HUES48 (cell line): ENCODE results near the gene ACTR3C.

ENCODE experiments used
- H3K27ac ChIP-seq: one replicate; pipeline ENCODE4 v1.7.0; 2013; ENCODE audit warnings: low read depth, low read length, inconsistent platforms
- H3K27me3 ChIP-seq: 2 replicates; pipeline ENCODE4 v1.6.1; 2013; ENCODE audit warnings: mild to moderate bottlenecking, low read length; ENCODE audit not compliant: control insufficient read depth, insufficient read depth
- H3K36me3 ChIP-seq: 2 replicates; pipeline ENCODE4 v1.6.1; 2013; ENCODE audit warnings: low read length; ENCODE audit not compliant: control insufficient read depth, insufficient read depth
- H3K4me1 ChIP-seq: 2 replicates; pipeline ENCODE4 v1.6.1; 2013; ENCODE audit warnings: mild to moderate bottlenecking, low read length; ENCODE audit not compliant: control insufficient read depth, insufficient read depth
- H3K4me3 ChIP-seq: 2 replicates; pipeline ENCODE4 v1.5.1; 2013; ENCODE audit warnings: mild to moderate bottlenecking, low read depth, low read length
- H3K9ac ChIP-seq: 2 replicates; pipeline ENCODE4 v1.6.1; 2013; ENCODE audit warnings: mild to moderate bottlenecking, low read depth, low read length, moderate library complexity
- H3K9me3 ChIP-seq: 2 replicates; pipeline ENCODE4 v1.6.1; 2013; ENCODE audit warnings: low read length; ENCODE audit not compliant: control insufficient read depth, insufficient read depth

Gene ACTR3C

DNA sequence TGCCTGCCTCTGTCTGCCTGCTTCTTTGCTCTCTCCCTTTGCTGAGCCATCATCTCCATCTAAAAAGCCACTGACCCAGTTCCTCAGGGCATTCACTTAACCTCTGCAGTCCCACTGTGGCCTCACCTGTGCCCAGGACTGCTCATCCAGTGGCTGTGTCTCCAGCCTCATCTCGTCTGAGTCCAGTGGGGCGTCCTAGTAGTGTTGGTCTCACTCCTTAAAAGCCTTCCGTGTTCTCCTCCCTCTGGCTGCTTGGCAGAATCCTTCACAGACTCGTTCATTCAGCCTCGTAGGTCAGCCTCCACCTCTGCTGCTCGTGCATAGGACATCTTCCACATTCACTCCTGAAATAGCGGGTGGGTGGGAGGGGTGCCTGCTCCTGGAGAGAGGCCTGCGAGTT is 10.8 kb upstream of the ACTR3C start:
- H3K4me1 ChIP-seq: peaks cover 39% of the 10 kb centered on the region
- peaks cover 61% of the 10 kb centered on the region for H3K36me3 ChIP-seq
- H3K9ac ChIP-seq: no peak overlapping the region
- H3K4me3 ChIP-seq: no peak overlapping the region
- no peaks in the 10 kb centered on the region for H3K9me3 ChIP-seq
- no peaks in the 10 kb centered on the region for H3K27me3 ChIP-seq
- H3K27ac ChIP-seq: peak overlapping the region; percentile 76

DNA sequence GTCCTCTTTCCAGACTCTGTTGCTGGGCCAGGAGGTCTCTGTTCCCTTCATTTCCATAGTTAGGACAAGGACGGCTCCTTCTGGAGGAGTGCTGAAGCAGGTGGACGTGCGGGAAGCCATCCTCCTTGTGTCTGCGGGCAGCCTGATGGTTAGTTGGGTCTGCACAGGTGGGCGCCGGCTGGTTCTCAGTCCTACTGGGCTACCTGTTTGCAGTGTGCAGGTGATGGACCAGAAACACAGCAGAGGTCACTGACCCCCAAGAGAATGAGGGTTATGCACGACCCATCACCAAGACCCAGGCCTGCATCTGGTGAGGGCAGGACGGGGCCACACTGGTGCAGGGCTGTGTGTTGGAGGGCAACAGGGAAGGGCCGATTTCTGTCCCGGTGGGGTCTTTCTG is 10.3 kb upstream of the ACTR3C start:
- Histone ChIP-seq H3K27me3 (no peaks in the 10 kb centered on the region), H3K27ac (no peak overlapping the region), H3K9me3 (no peaks in the 10 kb centered on the region), H3K4me1 (peaks cover 39% of the 10 kb centered on the region), H3K36me3 (peaks cover 61% of the 10 kb centered on the region), H3K4me3 (no peak overlapping the region), H3K9ac (no peak overlapping the region)

DNA sequence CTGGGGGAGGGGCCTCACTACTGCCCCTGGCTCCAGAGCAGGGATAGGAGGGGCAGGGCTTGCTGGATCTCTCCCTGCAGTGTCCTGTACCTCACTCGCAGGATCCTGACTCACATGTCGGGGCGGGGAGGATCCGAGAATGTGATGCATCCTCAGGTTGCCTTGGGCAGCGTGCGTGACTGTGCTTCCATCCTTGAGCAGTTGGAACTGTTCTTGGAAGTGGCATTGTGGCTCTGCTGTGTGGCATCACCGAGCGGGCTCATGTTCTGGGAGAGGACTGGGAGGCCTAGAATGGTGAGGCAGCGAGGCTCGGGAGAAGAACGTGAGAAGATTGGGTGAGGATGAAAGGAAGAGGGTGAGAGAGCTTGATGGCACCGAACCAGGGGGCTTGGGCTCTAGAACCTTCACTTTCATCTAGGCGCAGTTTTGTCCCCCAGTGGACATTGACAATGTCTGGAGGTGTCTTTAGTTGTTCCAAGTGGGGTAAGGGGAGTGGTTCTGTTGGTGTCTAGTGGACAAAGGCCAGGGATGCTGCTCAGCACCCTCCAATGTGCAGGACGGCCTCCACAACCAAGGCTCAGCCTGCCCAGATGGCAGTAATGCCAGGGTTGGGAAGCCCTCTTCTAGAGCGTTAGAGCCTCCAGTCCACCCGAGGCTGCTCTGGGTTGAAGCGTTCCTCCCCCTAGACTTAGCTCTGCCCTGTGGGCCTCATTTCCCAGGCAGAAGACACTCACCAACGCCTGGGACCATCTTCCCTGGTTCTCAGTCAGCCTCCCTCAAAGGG is 9.7 kb upstream of the ACTR3C start:
- peaks cover 63% of the 10 kb centered on the region for H3K36me3 ChIP-seq

DNA sequence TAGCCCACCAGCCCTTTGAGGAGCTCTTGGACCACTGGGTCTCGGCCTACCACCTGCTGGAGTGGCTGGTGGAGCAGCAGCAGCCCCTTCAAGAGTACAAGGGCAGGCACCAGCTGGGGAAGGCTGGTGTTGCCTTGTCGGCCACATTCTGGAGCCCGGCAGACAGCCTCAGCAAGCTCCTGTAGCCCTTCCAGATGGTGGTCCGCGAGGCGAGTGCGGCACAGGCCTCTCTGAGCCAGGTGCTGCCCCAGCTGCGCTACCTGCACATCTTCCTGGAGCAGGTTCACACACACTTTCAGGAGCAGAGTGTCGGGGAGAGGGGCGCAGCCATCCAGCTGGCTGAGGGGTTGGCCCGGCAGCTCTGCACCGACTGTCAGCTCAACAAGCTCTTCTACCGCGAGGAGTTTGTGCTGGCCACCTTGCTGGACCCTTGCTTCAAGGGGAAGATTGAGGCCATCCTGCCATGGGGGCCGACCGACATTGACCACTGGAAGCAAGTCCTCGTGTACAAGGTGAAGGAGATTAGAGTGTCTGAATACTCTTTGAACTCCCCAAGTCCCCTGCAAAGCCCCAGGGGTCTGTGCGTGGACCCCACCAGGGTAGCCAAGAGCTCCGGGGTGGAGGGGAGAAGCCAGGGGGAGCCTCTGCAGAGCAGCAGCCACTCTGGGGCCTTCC is 7.0 kb upstream of the ACTR3C start:
- Histone ChIP-seq H3K9ac (no peak overlapping the region), H3K36me3 (peaks cover 68% of the 10 kb centered on the region), H3K9me3 (no peaks in the 10 kb centered on the region), H3K27me3 (no peaks in the 10 kb centered on the region), H3K27ac (peak overlapping the region; percentile 91), H3K4me3 (no peak overlapping the region), H3K4me1 (peaks cover 30% of the 10 kb centered on the region)

More for the DNA sequence above, 9.7 kb upstream of the ACTR3C start:
- H3K4me3 ChIP-seq: no peak overlapping the region
- peaks cover 45% of the 10 kb centered on the region for H3K4me1 ChIP-seq
- no peaks in the 10 kb centered on the region for H3K9me3 ChIP-seq
- H3K9ac ChIP-seq: no peak overlapping the region
- no peaks in the 10 kb centered on the region for H3K27me3 ChIP-seq
- H3K27ac ChIP-seq: no peak overlapping the region

DNA sequence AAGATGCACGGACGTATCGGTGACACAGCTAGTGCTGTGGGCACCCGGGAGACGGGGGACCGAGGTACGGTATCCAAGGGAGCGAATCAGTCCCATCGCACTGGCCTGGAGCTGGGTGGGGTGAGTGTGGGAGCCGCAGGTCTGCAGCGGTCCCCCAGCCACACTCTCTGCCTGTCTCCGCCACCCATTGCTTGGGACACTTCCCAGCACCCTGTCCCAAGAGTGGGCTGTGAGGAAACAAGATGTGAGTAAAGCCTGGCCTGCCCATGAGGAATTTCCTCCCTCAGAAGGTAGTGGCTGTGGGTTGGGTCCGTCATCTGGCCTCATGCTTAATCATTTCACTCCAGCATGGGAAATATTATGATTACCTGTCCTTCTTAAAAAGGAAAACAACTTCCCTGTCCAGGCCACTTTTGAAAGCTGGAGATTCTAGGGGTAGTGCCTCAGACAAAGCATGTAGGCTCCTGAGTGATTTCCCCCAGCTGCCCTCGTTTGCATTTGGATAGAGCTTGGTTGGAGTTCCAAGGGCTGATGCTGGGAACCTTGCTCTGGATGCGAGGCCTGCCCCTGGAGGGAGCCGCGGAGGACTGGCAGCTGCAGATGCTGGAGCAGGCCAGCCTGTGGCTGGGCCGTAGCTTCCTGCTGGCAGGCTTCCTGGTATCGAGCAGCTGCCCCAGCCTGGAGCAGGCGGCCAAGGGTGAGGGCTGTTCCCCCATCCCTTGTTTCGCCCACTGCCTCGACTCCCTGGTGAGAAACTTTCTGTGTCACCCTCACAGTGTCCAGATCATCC is 6.2 kb upstream of the ACTR3C start:
- Histone ChIP-seq H3K9ac (no peak overlapping the region), H3K9me3 (no peaks in the 10 kb centered on the region), H3K4me1 (peaks cover 30% of the 10 kb centered on the region), H3K4me3 (no peak overlapping the region), H3K27me3 (no peaks in the 10 kb centered on the region), H3K27ac (peak overlapping the region; percentile 91), H3K36me3 (peaks cover 72% of the 10 kb centered on the region)

- no peak overlapping the region for H3K9ac ChIP-seq
- no peak overlapping the region for H3K4me3 ChIP-seq
- H3K9me3 ChIP-seq: no peaks in the 10 kb centered on the region
- no peaks in the 10 kb centered on the region for H3K27me3 ChIP-seq
- H3K4me1 ChIP-seq: peaks cover 36% of the 10 kb centered on the region
- no peak overlapping the region for H3K27ac ChIP-seq
- peaks cover 66% of the 10 kb centered on the region for H3K36me3 ChIP-seq
Observed at GRCh38 chr7:150327308-150327707, 4.0 kb upstream of the ACTR3C start.

- no peaks in the 10 kb centered on the region for H3K9me3 ChIP-seq
- no peaks in the 10 kb centered on the region for H3K27me3 ChIP-seq
- peaks cover 62% of the 10 kb centered on the region for H3K36me3 ChIP-seq
- H3K4me1 ChIP-seq: peaks cover 37% of the 10 kb centered on the region
- H3K9ac ChIP-seq: no peak overlapping the region
- H3K4me3 ChIP-seq: no peak overlapping the region
- no peak overlapping the region for H3K27ac ChIP-seq
Observed at GRCh38 chr7:150326657-150327268, 3.4 kb upstream of the ACTR3C start.

GRCh38 chr7:150325901-150326300 is 2.6 kb upstream of the ACTR3C start:
- no peak overlapping the region for H3K27ac ChIP-seq
- H3K4me1 ChIP-seq: peaks cover 37% of the 10 kb centered on the region
- H3K9me3 ChIP-seq: no peaks in the 10 kb centered on the region
- H3K27me3 ChIP-seq: no peaks in the 10 kb centered on the region
- no peak overlapping the region for H3K4me3 ChIP-seq
- H3K9ac ChIP-seq: no peak overlapping the region
- peaks cover 53% of the 10 kb centered on the region for H3K36me3 ChIP-seq

- H3K9ac ChIP-seq: no peak overlapping the region
- H3K4me1 ChIP-seq: peaks cover 33% of the 10 kb centered on the region
- no peak overlapping the region for H3K4me3 ChIP-seq
- H3K36me3 ChIP-seq: peaks cover 46% of the 10 kb centered on the region
- no peaks in the 10 kb centered on the region for H3K9me3 ChIP-seq
- no peak overlapping the region for H3K27ac ChIP-seq
- no peaks in the 10 kb centered on the region for H3K27me3 ChIP-seq
Observed at GRCh38 chr7:150325110-150325611, 1.8 kb upstream of the ACTR3C start.

DNA sequence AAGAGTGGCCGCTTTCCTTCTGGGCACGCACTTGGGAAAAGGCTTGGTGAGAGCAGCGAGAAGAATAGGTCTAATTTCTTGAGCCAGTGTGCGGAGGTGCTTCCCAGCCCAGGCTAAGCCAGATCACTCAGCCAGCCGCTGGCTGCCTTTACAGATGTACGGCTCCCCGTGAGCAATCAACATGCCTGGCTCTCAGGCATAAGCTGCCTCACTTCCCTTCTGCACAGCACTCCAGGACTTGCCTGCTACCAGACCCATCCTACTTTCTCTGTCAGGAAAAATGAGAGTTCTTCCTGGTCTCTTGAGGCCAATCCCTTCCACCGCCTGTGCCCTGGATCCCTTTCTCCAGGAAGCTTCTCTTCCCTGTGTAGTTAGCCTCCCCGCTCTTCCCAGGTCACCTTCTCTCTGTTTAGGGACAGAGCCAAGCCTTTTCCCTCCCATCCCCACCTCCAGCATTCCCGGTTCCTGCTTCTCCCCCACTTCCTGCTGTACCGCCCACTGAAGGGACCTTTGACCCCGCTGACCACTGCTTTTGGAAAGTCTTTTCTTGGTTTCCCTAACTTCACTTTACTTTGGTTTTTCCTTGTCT is 1.1 kb upstream of the ACTR3C start:
- Histone ChIP-seq H3K4me3 (peak overlapping the region; percentile 82), H3K9me3 (no peaks in the 10 kb centered on the region), H3K9ac (0 out of 2 replicates have a peak overlapping the region, but pooled peaks have one; percentile 86), H3K27ac (peak overlapping the region; percentile 80), H3K27me3 (no peaks in the 10 kb centered on the region), H3K36me3 (peaks cover 43% of the 10 kb centered on the region), H3K4me1 (peaks cover 26% of the 10 kb centered on the region)
